ENCODE data around the gene S100A14.

S100A14 gene

DNA sequence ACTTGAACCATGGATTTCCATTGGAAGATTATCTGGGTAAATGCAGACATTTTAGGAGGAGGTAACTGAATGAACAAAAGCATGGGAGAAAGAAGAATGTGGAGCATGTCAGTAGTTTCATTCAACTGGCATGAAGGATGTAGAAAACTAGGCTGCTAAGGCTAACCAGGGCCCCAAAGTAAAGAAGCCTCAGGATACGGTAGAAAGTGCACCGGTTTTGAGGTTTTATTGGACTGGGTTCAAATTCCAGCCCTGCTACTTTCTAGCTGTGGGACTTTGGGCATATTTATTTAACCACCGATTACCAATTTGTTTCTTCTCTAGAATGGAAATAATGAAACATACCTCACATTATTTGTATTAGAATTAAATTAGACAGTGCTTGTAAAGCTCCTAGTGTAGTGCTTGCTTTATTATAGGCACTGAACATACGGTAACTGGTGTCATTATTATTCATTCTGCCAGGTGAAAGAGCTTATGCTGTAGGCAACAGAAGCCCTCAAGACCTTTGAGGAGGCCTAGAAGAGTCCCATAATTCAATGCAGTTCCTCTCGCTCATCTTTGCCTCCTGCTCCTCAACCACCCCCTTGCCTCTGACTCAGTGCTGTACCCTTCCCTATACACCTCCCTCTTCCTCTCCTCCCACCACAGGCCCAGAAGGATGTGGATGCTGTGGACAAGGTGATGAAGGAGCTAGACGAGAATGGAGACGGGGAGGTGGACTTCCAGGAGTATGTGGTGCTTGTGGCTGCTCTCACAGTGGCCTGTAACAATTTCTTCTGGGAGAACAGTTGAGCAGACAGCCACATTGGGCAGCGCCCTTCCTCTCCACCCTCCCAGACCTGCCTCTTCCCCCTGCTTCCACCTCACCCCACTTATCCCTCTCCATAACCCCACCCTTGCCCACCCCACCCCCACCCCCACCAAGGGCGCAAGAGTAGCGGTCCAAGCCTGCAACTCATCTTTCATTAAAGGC is 15.2 kb upstream of the S100A14 start:
- TF ChIP-seq ZNF274 (IDR thresholded peaks at IDR 0.05; ENCODE audit: low read depth, low read length): no peak

DNA sequence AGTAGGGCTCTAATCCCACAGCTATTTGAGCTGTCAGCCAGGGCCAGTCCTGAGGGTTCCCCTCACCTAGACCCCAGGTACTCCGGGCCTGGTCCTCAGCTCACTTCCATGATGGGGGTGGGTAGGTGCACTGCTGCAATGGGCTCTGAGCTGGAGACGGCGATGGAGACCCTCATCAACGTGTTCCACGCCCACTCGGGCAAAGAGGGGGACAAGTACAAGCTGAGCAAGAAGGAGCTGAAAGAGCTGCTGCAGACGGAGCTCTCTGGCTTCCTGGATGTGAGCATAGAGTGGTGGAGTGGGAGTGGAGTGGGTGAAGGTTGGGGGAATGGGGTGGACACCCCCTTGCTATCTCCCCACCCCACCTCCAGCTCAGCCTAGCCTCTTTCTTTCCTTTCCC is 14.3 kb upstream of the S100A14 start:
- H3K4me3 ChIP-seq (ENCODE audit: low read length): no peak overlapping the region
- TF ChIP-seq ZNF274 (IDR thresholded peaks at IDR 0.05; ENCODE audit: low read depth, low read length): no peak

More for the DNA sequence above, 15.2 kb upstream of the S100A14 start:
- H3K4me3 ChIP-seq (ENCODE audit: low read length): no peak overlapping the region

DNA sequence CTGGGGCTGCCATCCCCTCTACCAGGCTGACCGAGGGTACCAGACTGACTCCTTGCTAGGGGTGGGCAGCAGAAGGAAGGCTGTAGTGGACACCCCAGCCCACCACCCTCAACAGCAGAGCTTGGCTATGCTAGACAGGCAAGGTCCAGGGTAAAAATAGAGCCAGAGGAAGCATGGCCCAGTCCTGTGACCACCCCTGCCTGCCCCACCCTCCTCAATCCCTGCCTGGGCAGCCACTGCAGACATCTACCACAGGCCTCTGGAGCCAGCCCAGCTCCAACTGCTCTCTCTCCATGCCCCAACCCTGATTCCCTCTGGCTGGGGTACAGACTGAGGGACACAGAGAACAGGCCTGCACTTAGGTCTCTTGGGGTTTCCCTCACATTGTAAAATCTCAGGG is 13.8 kb upstream of the S100A14 start:
- H3K4me3 ChIP-seq (ENCODE audit: low read length): no peak overlapping the region
- no peak for TF ChIP-seq ZNF274 (IDR thresholded peaks at IDR 0.05; ENCODE audit: low read depth, low read length)

DNA sequence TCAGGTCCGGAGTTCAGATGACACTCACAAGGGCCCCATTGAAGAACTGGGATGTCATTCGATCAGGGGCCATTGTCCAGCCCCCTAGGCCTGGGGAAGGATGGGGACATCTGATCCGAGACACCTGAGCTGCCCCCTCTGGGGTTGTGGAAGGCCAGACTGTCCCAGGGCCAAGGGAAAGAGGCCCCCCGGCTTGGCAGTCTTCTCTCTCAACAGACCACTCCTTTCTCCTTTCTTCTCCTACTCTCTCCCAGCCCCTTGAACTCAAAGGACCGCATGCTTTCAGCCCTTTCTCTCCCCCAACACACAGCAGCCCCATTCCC is 13.2 kb upstream of the S100A14 start:
- no peak overlapping the region for H3K4me3 ChIP-seq (ENCODE audit: low read length)
- TF ChIP-seq ZNF274 (IDR thresholded peaks at IDR 0.05; ENCODE audit: low read depth, low read length): no peak

DNA sequence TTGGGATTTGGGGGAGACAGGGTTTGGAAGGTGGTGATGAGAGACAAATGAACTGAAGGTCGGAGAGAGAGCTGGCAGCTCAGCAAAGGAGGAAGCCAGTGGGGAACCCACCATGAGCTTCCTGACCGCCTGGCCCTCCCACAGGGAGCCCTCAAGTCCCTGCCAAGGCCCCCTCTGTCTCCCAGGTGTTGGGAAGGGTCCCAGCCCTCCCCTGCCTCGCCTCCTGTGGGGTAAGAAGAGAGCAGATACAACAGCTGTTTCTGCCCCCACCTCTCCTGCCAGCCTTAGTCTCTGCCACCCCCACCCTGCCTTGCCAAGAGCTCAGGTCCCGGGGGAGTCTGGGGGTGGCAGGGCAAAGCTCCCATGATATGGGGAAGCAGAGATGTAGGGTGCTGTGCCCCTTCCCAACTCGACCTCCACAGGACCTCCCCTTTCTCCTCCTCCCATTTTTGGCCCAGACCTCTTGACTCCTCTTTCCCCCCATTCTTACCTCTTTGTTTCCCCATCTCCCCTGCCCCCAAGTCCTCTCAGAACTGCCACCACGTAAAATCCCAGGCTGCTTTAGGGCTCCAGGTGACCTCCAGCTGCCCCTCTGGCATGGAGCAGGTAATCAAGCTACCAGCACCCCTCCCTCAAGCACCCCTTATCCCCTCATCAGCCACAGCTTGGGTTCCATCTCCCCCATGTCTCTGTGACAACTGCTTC is 12.7 kb upstream of the S100A14 start:
- no peak for TF ChIP-seq ZNF274 (IDR thresholded peaks at IDR 0.05; ENCODE audit: low read depth, low read length)
- H3K4me3 ChIP-seq (ENCODE audit: low read length): no peak overlapping the region

DNA sequence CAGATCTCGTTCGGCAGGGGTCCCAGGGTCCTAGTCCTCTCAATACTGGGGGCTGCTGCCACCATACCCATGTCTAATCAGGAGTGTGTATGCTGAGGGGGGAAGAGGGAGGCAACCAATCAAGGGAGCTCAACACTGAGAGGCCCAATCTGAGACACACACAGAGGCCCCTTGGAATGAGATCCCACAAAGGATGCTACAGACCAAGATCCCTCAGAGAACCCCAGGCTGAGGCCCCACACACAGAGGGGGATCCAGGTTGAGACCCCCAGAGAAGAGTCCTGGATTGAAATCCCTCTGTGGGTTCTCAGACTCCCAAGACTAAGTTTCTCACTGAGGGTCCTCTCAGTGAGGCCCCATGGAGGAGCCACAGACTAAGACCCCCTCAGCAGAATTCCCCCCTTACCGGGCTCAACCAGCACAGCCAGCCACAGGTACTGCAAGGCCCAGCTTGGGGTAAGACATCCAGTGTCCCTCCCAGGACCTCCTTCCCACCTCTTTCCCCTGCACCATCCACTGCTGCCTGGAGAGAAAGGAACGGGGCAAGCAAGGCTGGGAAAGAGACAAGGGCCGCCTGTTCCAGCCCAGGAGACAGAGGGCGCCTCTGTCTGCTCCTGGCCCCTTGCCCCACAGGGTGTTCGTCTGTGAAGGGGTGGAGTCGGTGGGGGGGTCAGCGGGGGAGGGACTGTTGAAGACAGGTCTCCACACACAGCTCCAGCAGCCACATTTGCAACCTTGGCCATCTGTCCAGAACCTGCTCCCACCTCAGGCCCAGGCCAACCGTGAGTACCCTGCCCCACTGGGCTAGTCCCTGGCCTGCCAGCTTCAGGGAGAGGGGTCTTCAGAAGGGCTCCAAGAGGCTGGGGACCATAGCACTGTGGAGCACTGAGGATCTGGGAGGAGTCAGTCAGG is 11.8 kb upstream of the S100A14 start, which contains the start of gene S100A1:
Gene S100A1 (plus strand): TSS at position 720 of the 912 bp plus-strand sequence. CDS start 2,088 bp downstream, outside the sequence.
- no peak for TF ChIP-seq ZNF274 (IDR thresholded peaks at IDR 0.05; ENCODE audit: low read depth, low read length)
- no peak within 1 kb of the TSS for H3K4me3 ChIP-seq (ENCODE audit: low read length)

DNA sequence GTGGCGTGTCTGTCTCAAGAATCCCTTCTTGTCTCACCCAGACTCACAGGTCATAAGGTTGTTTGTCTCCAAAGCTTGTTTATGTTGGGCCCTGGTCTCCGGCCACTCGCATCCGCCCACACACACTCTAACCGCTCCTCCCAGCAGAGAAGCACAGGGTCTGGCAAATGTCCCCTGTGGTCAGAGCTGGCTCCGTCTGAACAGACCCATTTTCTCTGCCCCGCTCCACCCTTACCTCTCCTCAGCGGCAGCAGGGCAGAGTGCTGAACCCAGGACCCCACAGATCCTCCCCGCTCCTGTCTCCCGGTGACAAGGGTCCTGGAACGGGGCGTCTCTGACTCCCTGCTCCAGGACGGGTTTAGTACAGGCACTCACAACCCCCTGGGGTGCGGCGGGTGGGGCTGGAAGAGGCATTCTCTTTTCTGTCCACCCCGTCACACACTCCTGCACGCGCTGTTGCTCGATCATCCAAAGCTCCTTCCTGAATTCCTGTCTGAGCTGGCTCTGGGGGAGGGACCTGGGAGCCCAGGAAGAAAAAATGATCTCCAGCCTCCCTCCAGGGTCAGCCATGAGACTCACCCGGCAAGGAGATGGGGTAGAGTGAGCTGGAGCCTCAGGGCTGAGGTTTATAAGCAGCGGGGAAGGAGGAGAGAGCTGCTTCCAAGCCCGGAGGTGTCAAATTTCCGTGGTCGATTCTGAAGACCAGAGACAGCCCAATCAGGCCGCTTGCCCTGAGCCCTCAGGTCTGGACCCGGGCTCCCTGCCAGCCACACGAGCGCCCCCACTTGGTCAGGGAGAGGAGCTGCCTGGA is 11.0 kb upstream of the S100A14 start, which contains the start of gene S100A13:
Gene S100A13 (minus strand): TSS at position 602 of the 811 bp plus-strand sequence. CDS start 1,033 bp downstream, outside the sequence.
- H3K4me3 ChIP-seq (ENCODE audit: low read length): no peak within 1 kb of the TSS

DNA sequence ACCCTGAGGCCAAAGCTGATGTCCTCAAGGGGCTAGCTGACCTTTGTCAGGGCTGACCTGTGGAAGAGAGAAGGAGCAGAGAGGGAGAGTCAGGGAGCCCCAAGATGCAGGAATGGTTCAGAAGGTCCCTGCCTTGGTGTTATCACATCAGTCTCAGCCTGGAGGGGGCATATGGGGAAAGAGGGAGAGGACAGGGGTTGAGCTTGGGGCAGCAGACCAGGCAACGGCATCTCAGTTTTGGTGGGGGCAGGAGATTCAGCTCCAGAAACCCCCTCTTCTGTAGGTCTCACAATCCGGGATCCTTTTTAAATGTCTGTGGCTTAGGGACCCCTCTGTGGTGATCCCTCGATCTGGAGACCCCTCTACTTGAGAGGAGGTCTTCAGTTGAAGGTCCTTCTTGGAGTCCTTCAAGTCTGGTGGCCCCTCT is 10.4 kb upstream of the S100A14 start:
- no peak overlapping the region for H3K4me3 ChIP-seq (ENCODE audit: low read length)
- no peak for TF ChIP-seq ZNF274 (IDR thresholded peaks at IDR 0.05; ENCODE audit: low read depth, low read length)

More for the DNA sequence above, 11.0 kb upstream of the S100A14 start, which contains the start of gene S100A13:
- TF ChIP-seq ZNF274 (IDR thresholded peaks at IDR 0.05; ENCODE audit: low read depth, low read length): no peak

DNA sequence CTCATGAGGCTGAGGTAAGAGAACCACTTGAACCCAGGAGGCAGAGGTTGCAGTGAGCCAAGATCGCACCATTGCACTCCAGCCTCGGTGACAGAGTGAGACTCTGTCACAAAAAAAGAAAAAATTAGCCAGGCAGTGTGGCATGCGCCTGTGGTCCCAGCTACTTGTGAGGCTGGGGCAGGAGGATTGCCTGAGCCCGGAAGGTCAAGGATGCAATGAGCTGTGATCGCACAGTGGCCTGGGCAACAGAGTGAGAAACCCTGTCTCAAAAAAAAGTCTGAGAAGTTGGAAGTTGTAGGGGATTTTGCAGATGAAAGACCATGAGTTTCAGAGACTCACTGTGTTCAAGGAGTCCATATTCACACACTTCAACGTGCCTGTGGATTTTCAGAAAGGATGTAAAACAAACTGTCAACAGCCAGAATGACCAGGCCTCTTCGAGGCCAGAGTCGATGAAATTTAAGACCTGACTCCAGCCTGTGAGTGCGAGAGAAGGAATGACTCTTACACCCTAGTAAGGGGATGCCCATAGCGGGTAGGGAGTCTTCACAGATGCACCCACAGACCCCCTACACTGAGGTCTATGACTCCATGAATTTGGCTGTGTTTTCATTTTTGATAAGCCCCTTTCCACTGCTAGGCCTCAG is 9.0 kb upstream of the S100A14 start:
- no peak for TF ChIP-seq ZNF274 (IDR thresholded peaks at IDR 0.05; ENCODE audit: low read depth, low read length)
- H3K4me3 ChIP-seq (ENCODE audit: low read length): no peak overlapping the region

DNA sequence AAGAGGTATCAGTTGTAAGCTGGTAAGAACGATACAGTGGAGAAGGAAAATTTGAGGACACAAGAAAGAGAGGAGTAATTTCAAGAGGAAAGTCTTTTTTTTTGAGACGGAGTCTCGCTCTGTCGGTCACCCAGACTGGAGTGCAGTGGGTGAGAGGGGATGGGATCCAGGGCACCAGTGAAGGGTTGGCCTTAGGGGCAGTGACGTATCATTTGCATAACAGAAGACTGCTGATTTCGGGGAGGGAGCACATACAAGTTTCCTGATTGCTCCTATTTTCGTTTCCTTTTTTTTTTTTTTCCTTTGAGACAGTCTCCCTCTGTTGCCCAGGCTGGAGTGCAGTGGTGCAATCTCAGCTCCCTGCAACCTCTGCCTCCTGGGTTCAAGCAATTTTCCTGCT is 7.0 kb upstream of the S100A14 start:
- no peak for TF ChIP-seq ZNF274 (IDR thresholded peaks at IDR 0.05; ENCODE audit: low read depth, low read length)
- no peak overlapping the region for H3K4me3 ChIP-seq (ENCODE audit: low read length)

DNA sequence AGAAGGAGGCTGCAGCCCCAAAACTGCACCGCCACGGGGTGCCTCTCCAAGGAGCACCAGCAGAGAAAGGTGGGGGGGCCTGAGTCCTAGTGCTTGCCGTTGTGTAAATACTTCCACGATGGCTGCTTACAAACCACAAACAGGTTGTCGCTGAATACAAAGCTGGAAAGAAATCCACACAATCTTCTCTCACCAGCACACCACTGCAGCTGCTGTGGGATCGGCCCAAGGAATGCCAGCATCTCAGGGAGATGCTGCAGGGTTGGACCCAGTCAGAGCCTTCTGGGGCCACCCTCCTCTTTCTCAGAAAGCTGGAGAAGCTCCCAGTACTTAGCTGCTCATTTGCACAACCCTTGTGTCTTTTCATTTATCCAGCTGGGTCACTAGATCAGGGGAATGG is 3.0 kb upstream of the S100A14 start:
- TF ChIP-seq ZNF274 (IDR thresholded peaks at IDR 0.05; ENCODE audit: low read depth, low read length): no peak
- H3K4me3 ChIP-seq (ENCODE audit: low read length): no peak overlapping the region

DNA sequence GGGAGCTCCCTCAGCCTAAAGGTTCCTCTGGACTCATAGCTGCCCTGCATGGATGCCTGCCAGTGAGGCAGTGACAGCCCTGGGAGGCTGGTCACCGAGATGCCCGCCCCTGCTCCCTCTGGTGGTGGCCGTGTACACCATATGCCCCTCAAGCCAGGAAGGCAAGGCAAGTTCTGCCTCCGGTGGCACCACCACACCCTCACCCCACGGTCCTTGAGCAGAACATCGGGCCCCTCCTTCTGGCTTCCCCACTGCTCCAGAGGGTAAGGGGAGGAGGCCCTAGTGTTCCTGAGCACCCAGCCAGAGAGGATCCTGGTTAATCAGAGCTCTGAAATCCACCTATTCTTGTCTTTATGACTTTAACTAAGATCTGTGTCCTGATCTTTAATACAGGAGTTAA is 1.5 kb upstream of the S100A14 start:
- TF ChIP-seq ZNF274 (IDR thresholded peaks at IDR 0.05; ENCODE audit: low read depth, low read length): no peak
- H3K4me3 ChIP-seq (ENCODE audit: low read length): no peak overlapping the region

Measured in GM08714 (cell line).